ENCODE results near the gene CTLA4.

GRCh38 chr2:203913947-203914346, 46.4 kb downstream of the CTLA4 start:
- TF ChIP-seq CTCF (IDR thresholded peaks at IDR 0.05), result no peak
- TF ChIP-seq ZFX (IDR thresholded peaks at IDR 0.05; ENCODE audit: borderline replicate concordance), result no peak
